H1 (cell line): ENCODE data around the gene PTPN18. TPM values are rescaled to one million over a fixed set of nuclear protein-coding genes. Genes with fewer than 3 reads are reported as not detected.

Experiments
- CTCF ChIA-PET: fragments of 300-600 bp; sonication (Branson Sonifier 250); formaldehyde crosslinking; loops from one replicate; lab custom pipeline; 2021; ENCODE audit not compliant: partially characterized antibody; lab: Charles Lee
- POLR2A ChIA-PET: fragments of 300-600 bp; sonication (Branson Sonifier 250); formaldehyde crosslinking; loops from one replicate; lab custom pipeline; 2021; ENCODE audit warnings: inconsistent platforms; ENCODE audit not compliant: partially characterized antibody; lab: Charles Lee
- DNase-seq, 2 experiments: peaks; one replicate each; pipeline versions ENCODE4 v3.0.0 to v3.0.0-alpha.2; 2010 to 2022; ENCODE audit warnings: low spot score in 2 of 2, low read depth in 1 of 2, mixed read lengths in 1 of 2
- FAIRE-seq: peaks from 2 replicates; lab custom pipeline; 2011; peaks lifted over from hg19 to GRCh38; lab: Jason Lieb, UNC
- H2AFZ ChIP-seq: 2 replicates; pipeline ENCODE4 v1.8.1; 2012; ENCODE audit warnings: low read length, inconsistent platforms
- H2AK5ac ChIP-seq: 2 replicates; pipeline ENCODE4 v1.6.1; 2013; ENCODE audit warnings: low read depth, low read length
- H2BK120ac ChIP-seq: replicated peaks from 2 replicates; pipeline ENCODE3; 2013; ENCODE audit warnings: low read depth, low read length, inconsistent platforms
- H2BK12ac ChIP-seq: 2 replicates; pipeline ENCODE4 v1.6.1; 2013; ENCODE audit warnings: low read depth, low read length
- H2BK15ac ChIP-seq: 2 replicates; pipeline ENCODE4 v1.6.1; 2013; ENCODE audit warnings: low read length
- H2BK20ac ChIP-seq: 2 replicates; pipeline ENCODE4 v1.6.1; 2013; ENCODE audit warnings: low read length
- H2BK5ac ChIP-seq: 2 replicates; pipeline ENCODE4 v1.6.1; 2013; ENCODE audit warnings: low read depth, low read length
- H3K14ac ChIP-seq: 2 replicates; pipeline ENCODE4 v1.6.1; 2013; ENCODE audit warnings: inconsistent platforms; ENCODE audit not compliant: insufficient read length
- H3K18ac ChIP-seq: 2 replicates; pipeline ENCODE4 v1.6.1; 2013; ENCODE audit warnings: low read length; ENCODE audit errors: extremely low read depth
- H3K23ac ChIP-seq: 2 replicates; pipeline ENCODE4 v1.6.1; 2013; ENCODE audit warnings: inconsistent platforms; ENCODE audit not compliant: insufficient read length
- H3K23me2 ChIP-seq: 2 replicates; pipeline ENCODE4 v1.6.1; 2013; ENCODE audit warnings: low read depth, low read length
- H3K27ac ChIP-seq: 2 replicates; pipeline ENCODE4 v1.6.1; 2011; ENCODE audit warnings: low read depth, low read length, inconsistent platforms
- H3K27me3 ChIP-seq, 4 experiments: replicated peaks in 1 of 4; 1 replicate in 1 of 4; 2 replicates in 3 of 4; pipeline versions ENCODE4 v1.6.1 to v1.8.1; 2011 to 2013; ENCODE audit warnings: low read length in 3 of 4, mild to moderate bottlenecking in 3 of 4, inconsistent platforms in 2 of 4, mixed read lengths in 2 of 4, moderate library complexity in 1 of 4; ENCODE audit not compliant: control insufficient read depth in 3 of 4, insufficient read depth in 3 of 4; ENCODE audit errors: extremely low read depth in 1 of 4
- H3K36me3 ChIP-seq, 4 experiments: 2 replicates each; pipeline versions ENCODE4 v1.6.1 to v1.8.1; 2011 to 2013; ENCODE audit warnings: mild to moderate bottlenecking in 4 of 4, low read length in 3 of 4, moderate library complexity in 2 of 4, control low read depth in 1 of 4, inconsistent platforms in 1 of 4; ENCODE audit not compliant: insufficient read depth in 4 of 4, control insufficient read depth in 2 of 4
- H3K4ac ChIP-seq: replicated peaks from 2 replicates; pipeline ENCODE3; 2013; ENCODE audit warnings: low read length, low read depth, mixed read lengths, inconsistent platforms; ENCODE audit not compliant: insufficient read length
- H3K4me1 ChIP-seq, 4 experiments: replicated peaks in 1 of 4; 1 replicate in 1 of 4; 2 replicates in 3 of 4; pipeline versions ENCODE4 v1.6.1 to v1.8.1; 2011 to 2013; ENCODE audit warnings: low read length in 3 of 4, inconsistent platforms in 2 of 4, mixed read lengths in 1 of 4; ENCODE audit not compliant: insufficient read depth in 4 of 4, control insufficient read depth in 3 of 4
- H3K4me2 ChIP-seq, 2 experiments: 2 replicates each; pipeline versions ENCODE4 v1.6.1 to v1.8.1; 2011 to 2013; ENCODE audit warnings: low read depth in 2 of 2, low read length in 2 of 2, control low read depth in 1 of 2, inconsistent platforms in 1 of 2, mild to moderate bottlenecking in 1 of 2; ENCODE audit not compliant: insufficient read depth in 1 of 2
- H3K4me3 ChIP-seq, 4 experiments: fragments of 200-600, 300-600 bp in 1 of 4; sonication (generic), shearing (Covaris generic), sonication (Bioruptor Twin) in 1 of 4; 2 replicates each; pipeline versions ENCODE4 v1.5.1 to v1.8.1; 2011 to 2016; ENCODE audit warnings: low read length in 4 of 4, low read depth in 3 of 4, control low read depth in 2 of 4, inconsistent platforms in 2 of 4, mild to moderate bottlenecking in 2 of 4, mixed read lengths in 1 of 4, moderate library complexity in 1 of 4; ENCODE audit not compliant: insufficient read depth in 2 of 4; ENCODE audit errors: extremely low read depth in 1 of 4
- H3K56ac ChIP-seq: replicated peaks from 2 replicates; pipeline ENCODE3; 2013; ENCODE audit warnings: low read depth, mild to moderate bottlenecking, mixed read lengths, low read length, inconsistent platforms; ENCODE audit not compliant: insufficient read length
- H3K79me1 ChIP-seq: 2 replicates; pipeline ENCODE4 v1.6.1; 2013; ENCODE audit warnings: low read depth, low read length, control low read depth
- H3K79me2 ChIP-seq, 2 experiments: 2 replicates each; pipeline versions ENCODE4 v1.6.1 to v1.8.1; 2012 to 2013; ENCODE audit warnings: low read length in 2 of 2, mild to moderate bottlenecking in 2 of 2, inconsistent platforms in 1 of 2; ENCODE audit not compliant: insufficient read depth in 2 of 2, control insufficient read depth in 1 of 2
- H3K9ac ChIP-seq, 4 experiments: replicated peaks in 1 of 4; 1 replicate in 1 of 4; 2 replicates in 3 of 4; pipeline versions ENCODE4 v1.6.1 to v1.8.1; 2011 to 2013; ENCODE audit warnings: low read depth in 3 of 4, low read length in 3 of 4, control low read depth in 2 of 4, mild to moderate bottlenecking in 2 of 4, moderate library complexity in 2 of 4, inconsistent platforms in 1 of 4; ENCODE audit errors: extremely low read depth in 1 of 4
- H3K9me3 ChIP-seq, 2 experiments: 2 replicates each; pipeline versions ENCODE4 v1.6.1 to v1.8.1; 2012 to 2013; ENCODE audit warnings: mild to moderate bottlenecking in 2 of 2, moderate library complexity in 2 of 2, control low read depth in 1 of 2, inconsistent platforms in 1 of 2, low read depth in 1 of 2, low read length in 1 of 2, mixed read lengths in 1 of 2; ENCODE audit not compliant: insufficient read depth in 2 of 2
- H4K20me1 ChIP-seq, 2 experiments: replicated peaks in 1 of 2; 2 replicates each; pipeline versions ENCODE3 to v1.8.1; 2011 to 2013; ENCODE audit warnings: inconsistent platforms in 2 of 2, low read length in 2 of 2, mild to moderate bottlenecking in 1 of 2; ENCODE audit not compliant: insufficient read depth in 2 of 2, control insufficient read depth in 1 of 2
- H4K5ac ChIP-seq: 2 replicates; pipeline ENCODE4 v1.6.1; 2013; ENCODE audit warnings: low read length, low read depth, mixed read lengths, inconsistent platforms; ENCODE audit not compliant: insufficient read length
- H4K8ac ChIP-seq: 2 replicates; pipeline ENCODE4 v1.8.0; 2013; ENCODE audit warnings: mild to moderate bottlenecking, moderate library complexity, low read length, inconsistent platforms; ENCODE audit not compliant: insufficient read depth; ENCODE audit errors: extremely low read depth
- H4K91ac ChIP-seq: replicated peaks from 2 replicates; pipeline ENCODE3; 2013; ENCODE audit warnings: low read length, mixed read lengths, inconsistent platforms; ENCODE audit not compliant: insufficient read length
- BACH1 ChIP-seq: IDR thresholded peaks from 2 replicates; pipeline ENCODE4 v1.6.1; 2012; ENCODE audit warnings: low read length, improper control_type of control experiment
- E2F6 ChIP-seq: IDR thresholded peaks from 2 replicates; pipeline ENCODE4 v1.6.1; 2012; ENCODE audit warnings: inconsistent platforms
- EZH2 ChIP-seq: fragments of 200-600 bp; sonication (generic); IDR thresholded peaks from 2 replicates; pipeline ENCODE4 v1.7.1; 2012; ENCODE audit warnings: low read depth, mild to moderate bottlenecking, moderate library complexity, low read length, inconsistent platforms; ENCODE audit not compliant: severe bottlenecking
- KDM5A ChIP-seq: fragments of 200-600 bp; IDR thresholded peaks from 2 replicates; pipeline ENCODE4 v1.7.1; 2012; ENCODE audit warnings: mild to moderate bottlenecking, low read length, inconsistent platforms, mixed read lengths
- MAFK ChIP-seq: IDR thresholded peaks from 2 replicates; pipeline ENCODE4 v1.6.1; 2012; ENCODE audit warnings: low read depth, mild to moderate bottlenecking, improper control_type of control experiment, low read length
- PHF8 ChIP-seq: fragments of 200-600 bp; sonication (generic); conservative IDR thresholded peaks from 2 replicates; pipeline ENCODE4 v1.7.1; 2012; ENCODE audit warnings: low read depth, mild to moderate bottlenecking, inconsistent platforms, low read length, moderate library complexity
- RAD21 ChIP-seq, 2 experiments: IDR thresholded peaks in 1 of 2; conservative IDR thresholded peaks in 1 of 2; 2 replicates each; pipeline ENCODE4 v1.6.1; 2011; ENCODE audit warnings: low read depth in 2 of 2, low read length in 2 of 2, improper control_type of control experiment in 1 of 2, inconsistent platforms in 1 of 2, mild to moderate bottlenecking in 1 of 2, moderate library complexity in 1 of 2
- SIRT6 ChIP-seq: IDR thresholded peaks from one replicate; pipeline ENCODE4 v1.7.1; 2012; ENCODE audit warnings: low read length, inconsistent platforms
- SIX5 ChIP-seq: IDR thresholded peaks from 2 replicates; pipeline ENCODE4 v1.6.1; 2011; ENCODE audit warnings: mild to moderate bottlenecking, low read depth, low read length
- SP4 ChIP-seq: IDR thresholded peaks from 2 replicates; pipeline ENCODE4 v1.6.1; 2012; ENCODE audit warnings: low read length, inconsistent platforms
- TAF7 ChIP-seq: optimal IDR thresholded peaks from 2 replicates; pipeline ENCODE3; 2011; ENCODE audit warnings: low read depth, mild to moderate bottlenecking, inconsistent platforms, low read length, moderate library complexity, borderline replicate concordance
- TCF12 ChIP-seq: IDR thresholded peaks from 2 replicates; pipeline ENCODE4 v1.6.1; 2011; ENCODE audit warnings: low read depth, mild to moderate bottlenecking, low read length
- YY1 ChIP-seq: IDR thresholded peaks from 2 replicates; pipeline ENCODE4 v1.6.1; 2011; ENCODE audit warnings: low read depth, mild to moderate bottlenecking, low read length
- ZNF274 ChIP-seq: IDR thresholded peaks from 2 replicates; pipeline ENCODE4 v1.7.0; 2012; ENCODE audit warnings: low read length, borderline replicate concordance; ENCODE audit errors: extremely low read depth
- WGBS, 2 experiments: shearing (Covaris generic) in 1 of 2; methylation state at CpG; one replicate each; pipeline versions ENCODE4 v1.1.6 to v1.1.7; 2013 to 2015; ENCODE audit warnings: low lambda C conversion rate in 2 of 2, mixed read lengths in 2 of 2, inconsistent platforms in 1 of 2, low coverage in 1 of 2, missing lambda C conversion rate in 1 of 2; ENCODE audit not compliant: insufficient replicate concordance in 2 of 2, insufficient coverage in 1 of 2, insufficient read length in 1 of 2; ENCODE audit errors: extremely low coverage in 1 of 2, missing lambda C conversion rate in 1 of 2; 5-methylcytosine and 5-hydroxymethylcytosine counted together
- polyA plus RNA-seq, 7 experiments: library from polyadenylated mRNA; depleted of rRNA in 3 of 7; stranded (reverse) in 5 of 7; unstranded in 2 of 7; fragments of >200 nt in 5 of 7; fragments of 200-250 nt in 2 of 7; gene quantifications; 1 replicate in 5 of 7; 2 replicates in 1 of 7; 4 replicates in 1 of 7; pipeline versions ENCODE4 v1.2.1 to v1.2.3, GENCODE V29; 2011 to 2013; ENCODE audit warnings: missing spikeins in 2 of 7, mixed read lengths in 2 of 7
- total RNA-seq: library from RNA; stranded (reverse); fragmentation: NEBNext Ultra II Directional; extraction: Animal tissue kit (Norgen Biotek cat#: 25700); gene quantifications from 2 replicates; pipeline ENCODE4 v1.2.1, GENCODE V29; 2021

The PTPN18 gene
- total and polyA plus RNA-seq, 2 of the 8 experiments (the other 6 are each of a cell fraction or from before 2014, with no cell fraction given) = 13.2 to 14.7 TPM

- Histone ChIP-seq H3K14ac (no peak overlapping the region), H2BK5ac (no peak overlapping the region), H4K8ac (no peak overlapping the region), H3K9me3 (no peaks in the 10 kb centered on the region), H3K36me3 (0 out of 8 replicates have a peak, but pooled peaks cover 0 to 3% (median 0%) of the 10 kb centered on the region in 4 experiments), H3K4me3 (no peak overlapping the region), H2BK120ac (no peak overlapping the region), H2AK5ac (no peak overlapping the region), H3K56ac (no peak overlapping the region), H4K20me1 (peaks cover 0 to 2% of the 10 kb centered on the region in 2 experiments), H3K4me1 (peaks cover 0 to 5% (median 4%) of the 10 kb centered on the region in 4 experiments; a peak in 4 of 7 replicates), H2BK15ac (no peak overlapping the region), H3K79me2 (no peaks in the 10 kb centered on the region), H3K4me2 (no peak overlapping the region), H3K27me3 (no peaks in the 10 kb centered on the region), H3K23me2 (no peaks in the 10 kb centered on the region), H3K79me1 (no peaks in the 10 kb centered on the region; the same call in 1 of the 2 replicates), H3K18ac (no peak overlapping the region), H3K4ac (no peak overlapping the region), H4K5ac (no peak overlapping the region), H2BK12ac (no peak overlapping the region), H3K27ac (no peak overlapping the region), H4K91ac (no peak overlapping the region), H2BK20ac (no peak overlapping the region), H2AFZ (no peak overlapping the region), H3K9ac (no peak overlapping the region), H3K23ac (no peak overlapping the region)
- DNase-seq = peak in 1 of 2 experiments; percentile 32
- WGBS, 2 experiments = 87% methylated on average over 6 of the region's 6 CpGs; no CpG with 5 or more reads in 1 of the 2 experiments
- POLR2A ChIA-PET = interaction anchor here (0.6 to 3.1 kb wide), 5 partner anchors 8 to 154 kb away, joined by 3 to 16 read pairs (median 7); partner anchors contain the start of genes IMP4, MZT2B and SMPD4
- CTCF ChIA-PET = interaction anchor here (0.6 to 5.6 kb wide), 12 partner anchors 7 to 1168 kb away, joined by 3 to 65 read pairs (median 4); partner anchors contain the start of genes IMP4, MZT2B, PTPN18 and SMPD4
- no peak for FAIRE-seq
- TF ChIP-seq SIX5 (no peak), BACH1 (no peak), YY1 (no peak), PHF8 (no peak), MAFK (no peak), KDM5A (no peak), RAD21 (IDR thresholded peaks at IDR 0.05 in 1 of 2, conservative IDR thresholded peaks at IDR 0.05 in 1 of 2; ENCODE audit: low read depth in 2 of 2, low read length in 2 of 2) (no peak), TCF12 (no peak), EZH2 (no peak), SIRT6 (no peak), E2F6 (no peak), ZNF274 (no peak), SP4 (no peak), TAF7 (no peak)
Observed at GRCh38 chr2:130334026-130334425, 21.8 kb upstream of the PTPN18 start.
